IMR-90 (cell line): ENCODE data around the gene ZNF850. TPM values are rescaled to one million over a fixed set of nuclear protein-coding genes. Genes with fewer than 3 reads are reported as not detected.
"Not testable (repeated sequence)": the region's sequence is repeated elsewhere in the genome, so short reads cannot be mapped to it uniquely, and the experiment has no call there.

Experiments used
- ATAC-seq: fragments of 200-7000 bp; cut with Tn5 transposase; 2 replicates; pipeline ENCODE4 v1.9.1; 2020; ENCODE audit warnings: low read depth, mild to moderate bottlenecking, moderate library complexity
- BruUV-seq: library from RNA; stranded (reverse); fragments of 400-500 nt; replicated peaks from 2 replicates; lab custom pipeline; 2021; lab: Mats Ljungman, UMichigan
- CTCF ChIA-PET: fragments of 300-600 bp; formaldehyde crosslinking; extraction: SDS; loops from one replicate; lab custom pipeline; 2021; ENCODE audit warnings: antibody characterized with exemption; lab: Yijun Ruan, JAX
- POLR2A ChIA-PET: fragments of 300-600 bp; sonication (Branson Sonifier 250); formaldehyde crosslinking; loops from one replicate; lab custom pipeline; 2022; ENCODE audit warnings: antibody characterized with exemption; ENCODE audit not compliant: unreplicated experiment; lab: Charles Lee
- DNase-seq: peaks from one replicate; pipeline ENCODE4 v3.0.0; 2013
- H2AFZ ChIP-seq: replicated peaks from 2 replicates; pipeline ENCODE3; 2013; ENCODE audit warnings: low read length, mild to moderate bottlenecking; ENCODE audit not compliant: poor library complexity
- H2AK5ac ChIP-seq: 2 replicates; pipeline ENCODE4 v1.6.1; 2013; ENCODE audit warnings: low read depth, low read length, inconsistent platforms
- H2AK9ac ChIP-seq: replicated peaks from 2 replicates; pipeline ENCODE3; 2013; ENCODE audit warnings: mild to moderate bottlenecking, low read depth, low read length, moderate library complexity; ENCODE audit not compliant: poor library complexity
- H2BK120ac ChIP-seq: 2 replicates; pipeline ENCODE4 v1.6.1; 2013; ENCODE audit warnings: low read depth, low read length, inconsistent platforms
- H2BK15ac ChIP-seq: 3 replicates; pipeline ENCODE4 v1.6.1; 2013; ENCODE audit warnings: low read depth, low read length, inconsistent platforms
- H2BK20ac ChIP-seq: 2 replicates; pipeline ENCODE4 v1.6.1; 2013; ENCODE audit warnings: low read depth, mild to moderate bottlenecking, inconsistent platforms, low read length, moderate library complexity
- H2BK5ac ChIP-seq: 2 replicates; pipeline ENCODE4 v1.6.1; 2013; ENCODE audit warnings: mild to moderate bottlenecking, low read depth, low read length, inconsistent platforms; ENCODE audit not compliant: poor library complexity, severe bottlenecking
- H3K14ac ChIP-seq: replicated peaks from 2 replicates; pipeline ENCODE4 v1.6.1; 2013; ENCODE audit warnings: low read depth, low read length, inconsistent platforms
- H3K18ac ChIP-seq: 2 replicates; pipeline ENCODE4 v1.6.1; 2013; ENCODE audit warnings: low read depth, low read length, control low read depth
- H3K23ac ChIP-seq: 2 replicates; pipeline ENCODE4 v1.6.1; 2013; ENCODE audit warnings: low read depth, low read length, inconsistent platforms
- H3K27ac ChIP-seq: 2 replicates; pipeline ENCODE4 v1.5.1; 2013; ENCODE audit warnings: mild to moderate bottlenecking, control low read depth, low read length; ENCODE audit not compliant: insufficient read depth
- H3K27me3 ChIP-seq: 2 replicates; pipeline ENCODE4 v1.6.1; 2013; ENCODE audit warnings: low read length; ENCODE audit not compliant: control insufficient read depth, insufficient read depth
- H3K36me3 ChIP-seq: 2 replicates; pipeline ENCODE4 v1.6.1; 2013; ENCODE audit warnings: low read length, mixed read lengths; ENCODE audit not compliant: control insufficient read depth, insufficient read depth
- H3K4ac ChIP-seq: 2 replicates; pipeline ENCODE4 v1.6.1; 2013; ENCODE audit warnings: low read depth, low read length, inconsistent platforms
- H3K4me1 ChIP-seq: 2 replicates; pipeline ENCODE4 v1.6.1; 2013; ENCODE audit warnings: low read length, mixed read lengths; ENCODE audit not compliant: control insufficient read depth, insufficient read depth
- H3K4me2 ChIP-seq: 2 replicates; pipeline ENCODE4 v1.6.1; 2013; ENCODE audit warnings: low read depth, mild to moderate bottlenecking, control low read depth, low read length, moderate library complexity
- H3K4me3 ChIP-seq: 2 replicates; pipeline ENCODE4 v1.5.1; 2013; ENCODE audit warnings: low read depth, mild to moderate bottlenecking, control low read depth, low read length, moderate library complexity; ENCODE audit not compliant: insufficient read depth
- H3K56ac ChIP-seq: 2 replicates; pipeline ENCODE4 v1.6.1; 2013; ENCODE audit warnings: low read length, inconsistent platforms; ENCODE audit not compliant: insufficient read depth; ENCODE audit errors: extremely low read depth
- H3K79me1 ChIP-seq, 2 experiments: 2 replicates each; pipeline ENCODE4 v1.6.1; 2013; ENCODE audit warnings: low read length in 2 of 2, inconsistent platforms in 1 of 2, low read depth in 1 of 2
- H3K9ac ChIP-seq: 2 replicates; pipeline ENCODE4 v1.6.1; 2013; ENCODE audit warnings: low read depth, low read length, control low read depth
- H3K9me1 ChIP-seq: 2 replicates; pipeline ENCODE4 v1.6.1; 2013; ENCODE audit warnings: low read length, inconsistent platforms; ENCODE audit not compliant: insufficient read depth
- H3K9me3 ChIP-seq: 2 replicates; pipeline ENCODE4 v1.6.1; 2013; ENCODE audit warnings: low read length; ENCODE audit not compliant: control insufficient read depth, insufficient read depth
- H4K20me1 ChIP-seq: 2 replicates; pipeline ENCODE4 v1.6.1; 2013; ENCODE audit warnings: low read length, inconsistent platforms; ENCODE audit not compliant: insufficient read depth
- H4K5ac ChIP-seq: 2 replicates; pipeline ENCODE4 v1.6.1; 2013; ENCODE audit warnings: mild to moderate bottlenecking, low read depth, low read length, control low read depth
- H4K8ac ChIP-seq, 2 experiments: 2 replicates each; pipeline ENCODE4 v1.6.1; 2013; ENCODE audit warnings: low read depth in 2 of 2, low read length in 2 of 2, control low read depth in 1 of 2, inconsistent platforms in 1 of 2
- H4K91ac ChIP-seq: 2 replicates; pipeline ENCODE4 v1.6.1; 2013; ENCODE audit warnings: low read depth, low read length, inconsistent platforms; ENCODE audit not compliant: insufficient read depth
- MAZ ChIP-seq: IDR thresholded peaks from 2 replicates; pipeline ENCODE4 v1.6.1; 2012; ENCODE audit warnings: low read depth, mild to moderate bottlenecking, low read length, improper control_type of control experiment, moderate library complexity, borderline replicate concordance
- SMC3 ChIP-seq: fragments of 150-350 bp; IDR thresholded peaks from 2 replicates; pipeline ENCODE4 v1.6.1; 2016; ENCODE audit warnings: low read depth, mild to moderate bottlenecking, antibody characterized with exemption, low read length, moderate library complexity
- WGBS, 2 experiments: methylation state at CpG; one replicate each; pipeline versions ENCODE4 v1.1.5 to v1.1.7; 2013; ENCODE audit warnings: missing lambda C conversion rate in 2 of 2; ENCODE audit not compliant: insufficient read length in 1 of 2; ENCODE audit errors: extremely low coverage in 2 of 2; 5-methylcytosine and 5-hydroxymethylcytosine counted together
- dilution Hi-C: fragments of 300-500 bp; cut with HindIII; formaldehyde crosslinking; loops from one replicate; pipeline ENCODE4 v1.14.3; 2018; ENCODE audit warnings: low sequenced_read_pairs; ENCODE audit not compliant: unreplicated experiment
- in situ Hi-C: fragments of 300-500 bp; cut with MboI; formaldehyde crosslinking; loops from 3 replicates; pipeline ENCODE4 v1.14.3; 2019; ENCODE audit warnings: low sequenced_read_pairs, inconsistent platforms, mixed read lengths
- intact Hi-C: fragments of 100-400 bp; cut with micrococcal nuclease; formaldehyde crosslinking; loops from 2 replicates; pipeline ENCODE4 v1.10.0; 2022
- polyA plus RNA-seq, 3 experiments: library from polyadenylated mRNA; depleted of rRNA; stranded (reverse); fragments of >200 nt; gene quantifications; 2 replicates each; pipeline ENCODE4 v1.2.3, GENCODE V29; 2012; ENCODE audit warnings: low replicate concordance in 1 of 3
- total RNA-seq: library from RNA; depleted of rRNA; stranded (reverse); fragments of >200 nt; gene quantifications from 2 replicates; pipeline ENCODE4 v1.2.3, GENCODE V29; 2012
- TF ChIP-seq, protein P1 (sequence below): fragments of 150-350 bp; IDR thresholded peaks from 2 replicates; pipeline ENCODE4 v1.6.1; 2016; ENCODE audit warnings: low read depth, mild to moderate bottlenecking, low read length, moderate library complexity, borderline replicate concordance

ZNF850 gene
- total and polyA plus RNA-seq, 2 of the 4 experiments (the other 2 are of a cell fraction) = 1.1 to 7.2 TPM

DNA sequence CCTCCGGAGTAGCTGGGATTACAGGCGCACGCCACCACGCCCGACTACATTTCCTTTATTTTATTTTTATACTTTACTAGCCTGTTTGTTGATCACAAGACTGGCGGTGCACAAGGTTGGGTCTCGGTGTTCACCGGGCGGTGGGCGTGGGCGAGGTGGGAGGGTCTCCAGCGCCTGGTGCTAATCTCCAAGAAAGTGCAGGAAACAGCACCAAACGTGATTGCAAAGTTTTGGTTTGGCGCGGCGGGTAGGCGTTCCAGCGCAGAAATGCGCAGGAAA, 24.0 kb upstream of the ZNF850 start:
- Histone ChIP-seq H3K36me3 (peaks cover 2% of the 10 kb centered on the region), H3K4me1 (no peaks in the 10 kb centered on the region), H3K4ac (no peak overlapping the region), H3K9me1 (no peaks in the 10 kb centered on the region), H4K20me1 (no peaks in the 10 kb centered on the region), H3K56ac (no peak overlapping the region), H2BK15ac (no peak overlapping the region), H3K4me2 (peak overlapping the region; percentile 69), H3K9me3 (peaks cover 24% of the 10 kb centered on the region), H2AFZ (peak overlapping the region; percentile 92), H3K27ac (peak overlapping the region; percentile 5; the same call in 1 of the 2 replicates), H4K91ac (no peak overlapping the region), H3K18ac (no peak overlapping the region), H2BK5ac (no peak overlapping the region), H2AK9ac (no peak overlapping the region), H3K27me3 (no peaks in the 10 kb centered on the region), H4K8ac (peak overlapping the region in 1 of 2 experiments; percentile 86; a peak in 2 of 4 replicates), H3K9ac (peak overlapping the region; percentile 3; the same call in 1 of the 2 replicates), H2BK120ac (no peak overlapping the region), H2AK5ac (no peak overlapping the region), H3K23ac (no peak overlapping the region), H3K14ac (no peak overlapping the region), H3K4me3 (peak overlapping the region; percentile 97), H3K79me1 (peaks cover 2 to 6% of the 10 kb centered on the region in 2 experiments; a peak in 1 of 4 replicates), H2BK20ac (no peak overlapping the region), H4K5ac (peak overlapping the region; percentile 56)
- CTCF ChIA-PET = no interaction called here
- TF ChIP-seq SMC3 (no peak), MAZ (no peak)
- TF ChIP-seq, protein P1, sequence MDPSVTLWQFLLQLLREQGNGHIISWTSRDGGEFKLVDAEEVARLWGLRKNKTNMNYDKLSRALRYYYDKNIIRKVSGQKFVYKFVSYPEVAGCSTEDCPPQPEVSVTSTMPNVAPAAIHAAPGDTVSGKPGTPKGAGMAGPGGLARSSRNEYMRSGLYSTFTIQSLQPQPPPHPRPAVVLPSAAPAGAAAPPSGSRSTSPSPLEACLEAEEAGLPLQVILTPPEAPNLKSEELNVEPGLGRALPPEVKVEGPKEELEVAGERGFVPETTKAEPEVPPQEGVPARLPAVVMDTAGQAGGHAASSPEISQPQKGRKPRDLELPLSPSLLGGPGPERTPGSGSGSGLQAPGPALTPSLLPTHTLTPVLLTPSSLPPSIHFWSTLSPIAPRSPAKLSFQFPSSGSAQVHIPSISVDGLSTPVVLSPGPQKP = no peak
- intact Hi-C loops (loop anchor here (2.0 kb wide), 1 partner anchor 24 kb away; the partner anchor contains the start of gene ZNF850), in situ Hi-C loops (no loop called here), dilution Hi-C loops (no loop called here)
- ATAC-seq = no peak
- no peak for DNase-seq
- POLR2A ChIA-PET = no interaction called here
- BruUV-seq = no TSS peak
- WGBS, 2 experiments = 6% methylated on average over 6 of the region's 19 CpGs; no CpG with 5 or more reads in 1 of the 2 experiments

GRCh38 chr19:36791420-36792141, 19.0 kb upstream of the ZNF850 start:
- H3K9ac ChIP-seq, H2AK5ac ChIP-seq, H2AK9ac ChIP-seq, BruUV-seq, H4K91ac ChIP-seq, H4K5ac ChIP-seq, H3K27ac ChIP-seq, H3K56ac ChIP-seq, H2BK20ac ChIP-seq, H3K27me3 ChIP-seq, in situ Hi-C loops, H3K18ac ChIP-seq, H3K9me1 ChIP-seq, H2BK5ac ChIP-seq, H3K36me3 ChIP-seq, H3K4me1 ChIP-seq, H3K4me2 ChIP-seq, dilution Hi-C loops, H3K79me1 ChIP-seq, H4K8ac ChIP-seq, H2BK120ac ChIP-seq, H3K14ac ChIP-seq, H3K4ac ChIP-seq, H3K23ac ChIP-seq, CTCF ChIA-PET, H4K20me1 ChIP-seq, H2BK15ac ChIP-seq, intact Hi-C loops: not testable (repeated sequence)
- ATAC-seq (peak; percentile 100), DNase-seq (peak; percentile 7)
- POLR2A ChIA-PET = interaction anchor here (0.5 kb wide), 1 partner anchor 124 kb away, joined by 6 read pairs; no protein-coding TSS in a partner anchor
- Histone ChIP-seq H3K9me3 (peaks cover 15% of the 10 kb centered on the region), H3K4me3 (peak overlapping the region; percentile 17; the same call in 1 of the 2 replicates), H2AFZ (peak overlapping the region; percentile 72)
- WGBS, 2 experiments = 0% methylated on average over 3 of the region's 34 CpGs; no CpG with 5 or more reads in 1 of the 2 experiments
